Measurements from ENCODE around the gene DYRK3. TPM values are rescaled to one million over a fixed set of nuclear protein-coding genes. Genes with fewer than 3 reads are reported as not detected.

Gene DYRK3
- total and polyA plus RNA-seq, 2 of the 13 experiments (the other 11 are each of a cell fraction or from before 2014, with no cell fraction given) = 0.48 to 2.8 TPM

DNA sequence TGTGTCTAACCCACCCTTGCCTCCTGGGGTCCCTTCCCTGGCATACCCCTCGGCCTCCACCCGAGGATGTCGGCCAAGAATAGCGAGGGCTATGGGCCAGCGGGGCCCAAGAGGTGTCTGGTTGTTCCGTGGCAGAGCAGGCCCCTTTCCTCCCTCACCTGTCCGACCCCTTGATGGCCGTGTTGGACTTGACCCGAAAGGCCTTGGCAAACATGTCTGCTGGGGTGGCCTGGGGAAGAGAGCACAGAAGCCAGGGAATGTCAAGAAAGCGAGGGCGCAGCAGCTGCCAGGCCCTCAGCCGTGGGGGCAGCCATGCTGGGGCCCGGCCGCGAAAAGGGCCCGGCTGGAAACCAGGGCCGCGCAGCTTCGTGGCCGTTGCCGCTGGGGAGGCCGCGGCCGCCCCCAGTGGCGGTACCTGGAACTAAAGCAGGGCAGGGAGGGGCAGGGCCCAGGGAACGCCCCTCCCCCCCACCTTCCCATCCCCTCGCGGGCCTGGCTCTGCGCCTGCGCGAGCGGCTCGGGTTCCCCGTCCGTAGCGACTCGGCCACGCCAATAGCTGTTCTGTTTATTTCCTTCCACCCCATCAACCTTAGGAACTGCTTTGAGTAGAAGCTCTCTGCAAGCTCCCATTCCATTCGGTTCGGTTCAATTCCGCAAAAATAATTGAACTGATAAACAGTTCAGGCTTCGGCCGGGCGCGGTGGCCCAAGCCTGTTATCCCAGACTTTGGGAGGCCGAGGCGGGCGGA lies 23.0 kb upstream of the DYRK3 start, which contains the start of gene EIF2D (continued):
- TF ChIP-seq, protein P1, sequence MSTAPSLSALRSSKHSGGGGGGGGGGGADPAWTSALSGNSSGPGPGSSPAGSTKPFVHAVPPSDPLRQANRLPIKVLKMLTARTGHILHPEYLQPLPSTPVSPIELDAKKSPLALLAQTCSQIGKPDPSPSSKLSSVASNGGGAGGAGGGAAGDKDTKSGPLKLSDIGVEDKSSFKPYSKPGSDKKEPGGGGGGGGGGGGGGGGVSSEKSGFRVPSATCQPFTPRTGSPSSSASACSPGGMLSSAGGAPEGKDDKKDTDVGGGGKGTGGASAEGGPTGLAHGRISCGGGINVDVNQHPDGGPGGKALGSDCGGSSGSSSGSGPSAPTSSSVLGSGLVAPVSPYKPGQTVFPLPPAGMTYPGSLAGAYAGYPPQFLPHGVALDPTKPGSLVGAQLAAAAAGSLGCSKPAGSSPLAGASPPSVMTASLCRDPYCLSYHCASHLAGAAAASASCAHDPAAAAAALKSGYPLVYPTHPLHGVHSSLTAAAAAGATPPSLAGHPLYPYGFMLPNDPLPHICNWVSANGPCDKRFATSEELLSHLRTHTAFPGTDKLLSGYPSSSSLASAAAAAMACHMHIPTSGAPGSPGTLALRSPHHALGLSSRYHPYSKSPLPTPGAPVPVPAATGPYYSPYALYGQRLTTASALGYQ (CRISPR knock-in tag; IDR thresholded peaks at IDR 0.05) = peak; percentile 87
- TF ChIP-seq, protein P2, sequence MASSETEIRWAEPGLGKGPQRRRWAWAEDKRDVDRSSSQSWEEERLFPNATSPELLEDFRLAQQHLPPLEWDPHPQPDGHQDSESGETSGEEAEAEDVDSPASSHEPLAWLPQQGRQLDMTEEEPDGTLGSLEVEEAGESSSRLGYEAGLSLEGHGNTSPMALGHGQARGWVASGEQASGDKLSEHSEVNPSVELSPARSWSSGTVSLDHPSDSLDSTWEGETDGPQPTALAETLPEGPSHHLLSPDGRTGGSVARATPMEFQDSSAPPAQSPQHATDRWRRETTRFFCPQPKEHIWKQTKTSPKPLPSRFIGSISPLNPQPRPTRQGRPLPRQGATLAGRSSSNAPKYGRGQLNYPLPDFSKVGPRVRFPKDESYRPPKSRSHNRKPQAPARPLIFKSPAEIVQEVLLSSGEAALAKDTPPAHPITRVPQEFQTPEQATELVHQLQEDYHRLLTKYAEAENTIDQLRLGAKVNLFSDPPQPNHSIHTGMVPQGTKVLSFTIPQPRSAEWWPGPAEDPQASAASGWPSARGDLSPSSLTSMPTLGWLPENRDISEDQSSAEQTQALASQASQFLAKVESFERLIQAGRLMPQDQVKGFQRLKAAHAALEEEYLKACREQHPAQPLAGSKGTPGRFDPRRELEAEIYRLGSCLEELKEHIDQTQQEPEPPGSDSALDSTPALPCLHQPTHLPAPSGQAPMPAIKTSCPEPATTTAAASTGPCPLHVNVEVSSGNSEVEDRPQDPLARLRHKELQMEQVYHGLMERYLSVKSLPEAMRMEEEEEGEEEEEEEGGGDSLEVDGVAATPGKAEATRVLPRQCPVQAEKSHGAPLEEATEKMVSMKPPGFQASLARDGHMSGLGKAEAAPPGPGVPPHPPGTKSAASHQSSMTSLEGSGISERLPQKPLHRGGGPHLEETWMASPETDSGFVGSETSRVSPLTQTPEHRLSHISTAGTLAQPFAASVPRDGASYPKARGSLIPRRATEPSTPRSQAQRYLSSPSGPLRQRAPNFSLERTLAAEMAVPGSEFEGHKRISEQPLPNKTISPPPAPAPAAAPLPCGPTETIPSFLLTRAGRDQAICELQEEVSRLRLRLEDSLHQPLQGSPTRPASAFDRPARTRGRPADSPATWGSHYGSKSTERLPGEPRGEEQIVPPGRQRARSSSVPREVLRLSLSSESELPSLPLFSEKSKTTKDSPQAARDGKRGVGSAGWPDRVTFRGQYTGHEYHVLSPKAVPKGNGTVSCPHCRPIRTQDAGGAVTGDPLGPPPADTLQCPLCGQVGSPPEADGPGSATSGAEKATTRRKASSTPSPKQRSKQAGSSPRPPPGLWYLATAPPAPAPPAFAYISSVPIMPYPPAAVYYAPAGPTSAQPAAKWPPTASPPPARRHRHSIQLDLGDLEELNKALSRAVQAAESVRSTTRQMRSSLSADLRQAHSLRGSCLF (CRISPR knock-in tag; IDR thresholded peaks at IDR 0.05; ENCODE audit: borderline replicate concordance) = no peak
- TF ChIP-seq ZNF337 (CRISPR knock-in tag; IDR thresholded peaks at IDR 0.05; ENCODE audit: borderline replicate concordance, low read depth) (peak; percentile 87; the same call in 1 of the 2 replicates), ZNF549 (CRISPR knock-in tag; IDR thresholded peaks at IDR 0.05) (no peak), ZNF879 (CRISPR knock-in tag; IDR thresholded peaks at IDR 0.05) (0 out of 2 replicates have a peak, but pooled peaks have one; percentile 79), RARA (CRISPR knock-in tag; IDR thresholded peaks at IDR 0.05) (peak; percentile 69), ELF1 (CRISPR knock-in tag; IDR thresholded peaks at IDR 0.05) (peak; percentile 62; the same call in 1 of the 2 replicates), ZNF350 (CRISPR knock-in tag; IDR thresholded peaks at IDR 0.05; ENCODE audit: borderline replicate concordance, low read depth) (peak; percentile 97), PPARG (CRISPR knock-in tag; conservative IDR thresholded peaks at IDR 0.05) (peak; percentile 62; the same call in 1 of the 2 replicates), HOXA7 (CRISPR knock-in tag; IDR thresholded peaks at IDR 0.05) (no peak), ZFP36L2 (CRISPR knock-in tag; IDR thresholded peaks at IDR 0.05) (0 out of 2 replicates have a peak, but pooled peaks have one; percentile 73), AKAP8 (CRISPR knock-in tag; IDR thresholded peaks at IDR 0.05) (peak; percentile 74; the same call in 1 of the 2 replicates), HHEX (CRISPR knock-in tag; IDR thresholded peaks at IDR 0.05) (no peak), ZKSCAN5 (CRISPR knock-in tag; IDR thresholded peaks at IDR 0.05) (no peak)
- TF ChIP-seq, protein P3, sequence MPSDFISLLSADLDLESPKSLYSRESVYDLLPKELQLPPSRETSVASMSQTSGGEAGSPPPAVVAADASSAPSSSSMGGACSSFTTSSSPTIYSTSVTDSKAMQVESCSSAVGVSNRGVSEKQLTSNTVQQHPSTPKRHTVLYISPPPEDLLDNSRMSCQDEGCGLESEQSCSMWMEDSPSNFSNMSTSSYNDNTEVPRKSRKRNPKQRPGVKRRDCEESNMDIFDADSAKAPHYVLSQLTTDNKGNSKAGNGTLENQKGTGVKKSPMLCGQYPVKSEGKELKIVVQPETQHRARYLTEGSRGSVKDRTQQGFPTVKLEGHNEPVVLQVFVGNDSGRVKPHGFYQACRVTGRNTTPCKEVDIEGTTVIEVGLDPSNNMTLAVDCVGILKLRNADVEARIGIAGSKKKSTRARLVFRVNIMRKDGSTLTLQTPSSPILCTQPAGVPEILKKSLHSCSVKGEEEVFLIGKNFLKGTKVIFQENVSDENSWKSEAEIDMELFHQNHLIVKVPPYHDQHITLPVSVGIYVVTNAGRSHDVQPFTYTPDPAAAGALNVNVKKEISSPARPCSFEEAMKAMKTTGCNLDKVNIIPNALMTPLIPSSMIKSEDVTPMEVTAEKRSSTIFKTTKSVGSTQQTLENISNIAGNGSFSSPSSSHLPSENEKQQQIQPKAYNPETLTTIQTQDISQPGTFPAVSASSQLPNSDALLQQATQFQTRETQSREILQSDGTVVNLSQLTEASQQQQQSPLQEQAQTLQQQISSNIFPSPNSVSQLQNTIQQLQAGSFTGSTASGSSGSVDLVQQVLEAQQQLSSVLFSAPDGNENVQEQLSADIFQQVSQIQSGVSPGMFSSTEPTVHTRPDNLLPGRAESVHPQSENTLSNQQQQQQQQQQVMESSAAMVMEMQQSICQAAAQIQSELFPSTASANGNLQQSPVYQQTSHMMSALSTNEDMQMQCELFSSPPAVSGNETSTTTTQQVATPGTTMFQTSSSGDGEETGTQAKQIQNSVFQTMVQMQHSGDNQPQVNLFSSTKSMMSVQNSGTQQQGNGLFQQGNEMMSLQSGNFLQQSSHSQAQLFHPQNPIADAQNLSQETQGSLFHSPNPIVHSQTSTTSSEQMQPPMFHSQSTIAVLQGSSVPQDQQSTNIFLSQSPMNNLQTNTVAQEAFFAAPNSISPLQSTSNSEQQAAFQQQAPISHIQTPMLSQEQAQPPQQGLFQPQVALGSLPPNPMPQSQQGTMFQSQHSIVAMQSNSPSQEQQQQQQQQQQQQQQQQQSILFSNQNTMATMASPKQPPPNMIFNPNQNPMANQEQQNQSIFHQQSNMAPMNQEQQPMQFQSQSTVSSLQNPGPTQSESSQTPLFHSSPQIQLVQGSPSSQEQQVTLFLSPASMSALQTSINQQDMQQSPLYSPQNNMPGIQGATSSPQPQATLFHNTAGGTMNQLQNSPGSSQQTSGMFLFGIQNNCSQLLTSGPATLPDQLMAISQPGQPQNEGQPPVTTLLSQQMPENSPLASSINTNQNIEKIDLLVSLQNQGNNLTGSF (CRISPR knock-in tag; IDR thresholded peaks at IDR 0.05) = peak; percentile 97
- TF ChIP-seq, protein P4, sequence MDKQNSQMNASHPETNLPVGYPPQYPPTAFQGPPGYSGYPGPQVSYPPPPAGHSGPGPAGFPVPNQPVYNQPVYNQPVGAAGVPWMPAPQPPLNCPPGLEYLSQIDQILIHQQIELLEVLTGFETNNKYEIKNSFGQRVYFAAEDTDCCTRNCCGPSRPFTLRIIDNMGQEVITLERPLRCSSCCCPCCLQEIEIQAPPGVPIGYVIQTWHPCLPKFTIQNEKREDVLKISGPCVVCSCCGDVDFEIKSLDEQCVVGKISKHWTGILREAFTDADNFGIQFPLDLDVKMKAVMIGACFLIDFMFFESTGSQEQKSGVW (CRISPR knock-in tag; IDR thresholded peaks at IDR 0.05; ENCODE audit: borderline replicate concordance) = 0 out of 2 replicates have a peak, but pooled peaks have one; percentile 55
